ENCODE measurements around the gene RAD51C.

The RAD51C gene

GRCh38 chr17:58779446-58779845 lies 87.0 kb downstream of the RAD51C start:
- in situ Hi-C loops (cut with HindIII; ENCODE audit: low pct_ligation_motif_present, low pct_unique_long_range_greater_than_20kb, low sequenced_read_pairs) = no loop called here

GRCh38 chr17:58783380-58783779 lies 91.0 kb downstream of the RAD51C start:
- in situ Hi-C loops (cut with HindIII; ENCODE audit: low pct_ligation_motif_present, low pct_unique_long_range_greater_than_20kb, low sequenced_read_pairs) = no loop called here
- no peak for DNase-seq

More at GRCh38 chr17:58779446-58779845, 87.0 kb downstream of the RAD51C start:
- DNase-seq = no peak

GRCh38 chr17:58785097-58785496 lies 92.7 kb downstream of the RAD51C start:
- in situ Hi-C loops (cut with HindIII; ENCODE audit: low pct_ligation_motif_present, low pct_unique_long_range_greater_than_20kb, low sequenced_read_pairs) = no loop called here
- no peak for DNase-seq

All from ACHN (cell line).